HG03159 (cell line): Measurements from ENCODE around the gene GEMIN2.
"Not testable (repeated sequence)": the region's sequence is repeated elsewhere in the genome, so short reads cannot be mapped to it uniquely, and the experiment has no call there.

Source experiments
- ATAC-seq: cut with Tn5 transposase; IDR thresholded peaks from one replicate; pipeline ENCODE4 v1.9.1; 2021; ENCODE audit warnings: mild to moderate bottlenecking, moderate library complexity; ENCODE audit not compliant: unreplicated experiment

Gene GEMIN2

GRCh38 chr14:39109893-39110715 lies 4.0 kb upstream of the GEMIN2 start:
- ATAC-seq: no peak

- ATAC-seq: no peak
Observed at GRCh38 chr14:39113685-39114072, 444 bp upstream of the GEMIN2 start.

GRCh38 chr14:39122330-39123138 lies 8.4 kb downstream of the GEMIN2 start:
- no peak for ATAC-seq

- ATAC-seq: not testable (repeated sequence)
Observed at GRCh38 chr14:39137835-39138234, 23.7 kb downstream of the GEMIN2 start.

GRCh38 chr14:39138440-39138839 lies 24.3 kb downstream of the GEMIN2 start:
- ATAC-seq: no peak

- no peak for ATAC-seq
Observed at GRCh38 chr14:39140170-39140569, 26.0 kb downstream of the GEMIN2 start.

GRCh38 chr14:39141623-39142022 lies 27.5 kb downstream of the GEMIN2 start:
- not testable (repeated sequence) for ATAC-seq

- ATAC-seq: not testable (repeated sequence)
Observed at GRCh38 chr14:39143226-39143625, 29.1 kb downstream of the GEMIN2 start.

- no peak for ATAC-seq
Observed at GRCh38 chr14:39145266-39145966, 31.3 kb downstream of the GEMIN2 start.

GRCh38 chr14:39154594-39155189 lies 40.6 kb downstream of the GEMIN2 start:
- ATAC-seq: no peak

- ATAC-seq: no peak
Observed at GRCh38 chr14:39157491-39157890, 43.4 kb downstream of the GEMIN2 start.

GRCh38 chr14:39158222-39158858 lies 44.2 kb downstream of the GEMIN2 start:
- no peak for ATAC-seq

- no peak for ATAC-seq
Observed at GRCh38 chr14:39160494-39160893, 46.4 kb downstream of the GEMIN2 start.

- not testable (repeated sequence) for ATAC-seq
Observed at GRCh38 chr14:39167797-39168320, 53.7 kb downstream of the GEMIN2 start.

- no peak for ATAC-seq
Observed at GRCh38 chr14:39168591-39168990, 54.5 kb downstream of the GEMIN2 start.

GRCh38 chr14:39169541-39169900 lies 55.4 kb downstream of the GEMIN2 start:
- peak; percentile 6 for ATAC-seq

- no peak for ATAC-seq
Observed at GRCh38 chr14:39173198-39173597, 59.1 kb downstream of the GEMIN2 start.

GRCh38 chr14:39174560-39175444 lies 60.7 kb downstream of the GEMIN2 start, which contains the start of gene PNN:
Gene PNN, plus strand, starts transcription at chr14:39175254. Its CDS starts 26 bp downstream, at chr14:39175280.
- peak; percentile 90 for ATAC-seq
